Adrenal gland (tissue), 12 donors: ENCODE measurements around the gene HOXC9. TPM values are rescaled to one million over a fixed set of nuclear protein-coding genes. Genes with fewer than 3 reads are reported as not detected.

ENCODE experiments used
- DNase-seq, 7 donors: peaks; one replicate each; pipeline ENCODE4 v3.0.0-alpha.2; 2019 to 2020
- H3K27ac ChIP-seq, 5 donors: fragments of 200-600 bp; sonication (generic) in 4 of 5; 1 replicate in 3 of 5; 2 replicates in 2 of 5; pipeline versions ENCODE4 v1.5.1 to v1.8.0; 2016 to 2020; ENCODE audit warnings: mild to moderate bottlenecking in 1 of 5
- H3K27me3 ChIP-seq: fragments of 200-600 bp; 2 replicates; pipeline ENCODE4 v1.8.0; 2021
- H3K36me3 ChIP-seq, 2 donors: fragments of 200-600 bp; replicated peaks in 1 of 2; 1 replicate in 1 of 2; 2 replicates in 1 of 2; pipeline versions ENCODE4 v1.5.1 to v1.8.0; 2018 to 2022
- H3K4me1 ChIP-seq, 2 donors: fragments of 200-600 bp; replicated peaks in 1 of 2; 1 replicate in 1 of 2; 2 replicates in 1 of 2; pipeline versions ENCODE4 v1.5.1 to v1.8.0; 2018 to 2021
- H3K4me3 ChIP-seq, 4 donors: fragments of 200-600 bp; sonication (generic) in 3 of 4; one replicate each; pipeline ENCODE4 v1.5.1; 2016 to 2018
- H3K9me3 ChIP-seq, 3 donors: fragments of 200-600 bp; sonication (generic) in 1 of 3; replicated peaks in 1 of 3; 1 replicate in 2 of 3; 2 replicates in 1 of 3; pipeline versions ENCODE4 v1.5.1 to v1.8.0; 2016 to 2021
- POLR2A ChIP-seq, 2 donors: fragments of 450-650 bp; IDR thresholded peaks; one replicate each; pipeline ENCODE4 v1.6.1; 2017; ENCODE audit warnings: antibody characterized with exemption in 2 of 2, mild to moderate bottlenecking in 2 of 2, moderate library complexity in 1 of 2
- WGBS, 4 donors: extraction: QIAGEN DNeasy Blood & Tissue Kit in 2 of 4; methylation state at CpG; one replicate each; pipeline versions ENCODE4 v1.1.5 to v1.1.7; 2013 to 2017; 5-methylcytosine and 5-hydroxymethylcytosine counted together
- intact Hi-C, 2 donors: fragments of 100-400 bp; cut with DNase I; formaldehyde crosslinking; loops; one replicate each; pipeline versions ENCODE4 v1.14.1 to v1.15.0; 2022 to 2023
- polyA plus RNA-seq, 3 donors: library from polyadenylated mRNA; stranded (reverse); fragments of 200-250 nt in 2 of 3; fragments of 350-450 nt in 1 of 3; fragmentation: Illumina TruSeq in 1 of 3; extraction: RNeasy Lipid Tissue Mini Kit (QIAGEN cat#74804) in 1 of 3; gene quantifications; one replicate each; pipeline ENCODE4 v1.2.3, GENCODE V29; 2013 to 2014
- total RNA-seq, 9 donors: library from RNA; depleted of rRNA in 4 of 9; stranded (reverse); fragments of >200 nt in 4 of 9; fragments of 120-200 nt in 1 of 9; fragmentation: NEBNext Ultra II Directional in 1 of 9; extraction: Animal tissue kit (Norgen Biotek cat#: 25700) in 1 of 9; gene quantifications; one replicate each; pipeline versions ENCODE4 v1.1.0 to v1.2.4, GENCODE V29; 2013 to 2023
- TF ChIP-seq, protein P1 (sequence below), 6 experiments: fragments of 450-650 bp in 4 of 6; fragments of 200-600 bp in 2 of 6; sonication (generic) in 1 of 6; IDR thresholded peaks; 1 replicate in 5 of 6; 2 replicates in 1 of 6; pipeline versions ENCODE4 v1.5.1 to v1.8.0; 2016 to 2021; ENCODE audit warnings: antibody characterized with exemption in 6 of 6, mild to moderate bottlenecking in 2 of 6, moderate library complexity in 1 of 6
- donor health status: healthy with polysubstance abuse.
- donor health status: Bipolar disorder and iron deficiency.
- donor health status: DM: yes; HTN: yes; CAD: no.
- donor health status: DM: no; HTN: no; CAD: no.
- donor health status: DM: no; HTN: no; CAD: no.
- donor health status: DM: yes; HTN: yes; CAD: no.

Gene HOXC9
- total and polyA plus RNA-seq, 12 donors = 1.2 to 12.1 (median 3.0) TPM; not detected in 1

DNA sequence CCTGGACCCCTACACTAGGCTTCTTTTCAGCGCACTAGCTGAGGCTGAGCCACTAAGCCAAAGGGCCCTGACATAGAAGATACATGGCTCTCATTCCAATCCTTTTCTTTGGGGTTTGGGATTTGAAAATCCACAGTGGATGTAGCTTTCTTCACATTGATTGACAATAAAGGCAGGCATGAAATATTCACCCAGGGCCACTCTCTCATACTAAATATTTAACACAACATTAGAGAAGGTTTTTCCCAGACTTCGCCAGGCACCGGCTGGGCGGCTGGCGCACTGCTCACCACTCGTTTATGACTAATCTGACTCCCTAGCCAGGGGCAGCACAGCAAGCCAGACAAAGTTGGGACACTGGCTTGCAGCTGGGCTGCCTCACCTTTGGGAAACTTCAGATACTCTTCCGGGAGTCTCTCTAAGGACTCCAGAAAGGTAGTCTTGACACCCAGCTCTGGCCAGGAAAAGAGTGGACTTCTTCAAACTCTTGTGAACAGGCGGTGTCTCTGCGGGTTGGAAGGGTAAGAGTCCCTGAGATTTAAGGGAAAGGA lies 27.7 kb upstream of the HOXC9 start:
- H3K27me3 ChIP-seq = peaks cover 93% of the 10 kb centered on the region

DNA sequence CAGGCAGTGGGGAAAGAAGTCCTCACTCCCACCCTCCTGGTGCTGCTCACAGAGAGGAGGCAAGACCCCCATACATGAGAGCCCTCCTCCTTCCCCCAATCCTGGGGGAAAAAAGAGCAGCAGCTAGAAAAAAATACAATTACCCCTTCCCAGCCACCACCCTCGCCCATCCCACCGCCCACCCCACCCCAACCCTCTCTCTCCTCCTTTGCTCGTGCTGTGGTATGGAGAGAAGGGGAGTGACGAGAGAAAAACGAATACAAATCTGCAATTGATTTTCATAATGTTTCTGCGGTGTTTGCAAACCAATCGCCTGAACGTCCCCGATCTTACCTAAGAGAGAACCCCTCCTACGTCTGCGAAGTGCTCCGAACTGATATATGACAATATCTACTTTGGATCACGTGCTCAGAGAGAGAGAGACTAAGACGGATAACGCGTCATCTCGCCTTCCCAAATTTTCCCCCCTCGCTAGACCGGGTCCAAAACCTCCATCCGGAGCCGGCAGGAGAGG lies 27.2 kb upstream of the HOXC9 start, which contains the start of gene HOXC11:
Gene HOXC11, plus strand, starts transcription at position 405 of the 514 bp plus-strand sequence. CDS start 116 bp downstream, outside the sequence.
- peak within 1 kb of the TSS in 1 of 4 donors; percentile 47 for H3K4me3 ChIP-seq
- WGBS, 4 donors = 6 to 10% (median 10%) methylated on average over 18 to 21 of the region's 21 CpGs
- H3K27ac ChIP-seq = no peak within 1 kb of the TSS
- H3K4me1 ChIP-seq = peaks cover 9 to 19% of the 10 kb centered on the region in 2 donors
- DNase-seq = no peak
- H3K27me3 ChIP-seq = peaks cover 93% of the 10 kb centered on the region
- intact Hi-C loops = no loop called here
- H3K9me3 ChIP-seq = no peaks in the 10 kb centered on the region
- TF ChIP-seq, protein P1, sequence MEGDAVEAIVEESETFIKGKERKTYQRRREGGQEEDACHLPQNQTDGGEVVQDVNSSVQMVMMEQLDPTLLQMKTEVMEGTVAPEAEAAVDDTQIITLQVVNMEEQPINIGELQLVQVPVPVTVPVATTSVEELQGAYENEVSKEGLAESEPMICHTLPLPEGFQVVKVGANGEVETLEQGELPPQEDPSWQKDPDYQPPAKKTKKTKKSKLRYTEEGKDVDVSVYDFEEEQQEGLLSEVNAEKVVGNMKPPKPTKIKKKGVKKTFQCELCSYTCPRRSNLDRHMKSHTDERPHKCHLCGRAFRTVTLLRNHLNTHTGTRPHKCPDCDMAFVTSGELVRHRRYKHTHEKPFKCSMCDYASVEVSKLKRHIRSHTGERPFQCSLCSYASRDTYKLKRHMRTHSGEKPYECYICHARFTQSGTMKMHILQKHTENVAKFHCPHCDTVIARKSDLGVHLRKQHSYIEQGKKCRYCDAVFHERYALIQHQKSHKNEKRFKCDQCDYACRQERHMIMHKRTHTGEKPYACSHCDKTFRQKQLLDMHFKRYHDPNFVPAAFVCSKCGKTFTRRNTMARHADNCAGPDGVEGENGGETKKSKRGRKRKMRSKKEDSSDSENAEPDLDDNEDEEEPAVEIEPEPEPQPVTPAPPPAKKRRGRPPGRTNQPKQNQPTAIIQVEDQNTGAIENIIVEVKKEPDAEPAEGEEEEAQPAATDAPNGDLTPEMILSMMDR (IDR thresholded peaks at IDR 0.05) = no peak
- no peak for TF ChIP-seq POLR2A (IDR thresholded peaks at IDR 0.05)
- H3K36me3 ChIP-seq = no peaks in the 10 kb centered on the region

More for the DNA sequence above, 27.7 kb upstream of the HOXC9 start:
- no peaks in the 10 kb centered on the region for H3K36me3 ChIP-seq
- no peak overlapping the region for H3K4me3 ChIP-seq
- no peaks in the 10 kb centered on the region for H3K9me3 ChIP-seq
- peaks cover 9 to 19% of the 10 kb centered on the region in 2 donors for H3K4me1 ChIP-seq
- no peak overlapping the region for H3K27ac ChIP-seq
- TF ChIP-seq, protein P1 (IDR thresholded peaks at IDR 0.05) = no peak
- no peak for TF ChIP-seq POLR2A (IDR thresholded peaks at IDR 0.05)
- DNase-seq = no peak
- WGBS, 4 donors = 21 to 36% (median 24%) methylated on average over 9 of the region's 9 CpGs
- intact Hi-C loops = no loop called here

DNA sequence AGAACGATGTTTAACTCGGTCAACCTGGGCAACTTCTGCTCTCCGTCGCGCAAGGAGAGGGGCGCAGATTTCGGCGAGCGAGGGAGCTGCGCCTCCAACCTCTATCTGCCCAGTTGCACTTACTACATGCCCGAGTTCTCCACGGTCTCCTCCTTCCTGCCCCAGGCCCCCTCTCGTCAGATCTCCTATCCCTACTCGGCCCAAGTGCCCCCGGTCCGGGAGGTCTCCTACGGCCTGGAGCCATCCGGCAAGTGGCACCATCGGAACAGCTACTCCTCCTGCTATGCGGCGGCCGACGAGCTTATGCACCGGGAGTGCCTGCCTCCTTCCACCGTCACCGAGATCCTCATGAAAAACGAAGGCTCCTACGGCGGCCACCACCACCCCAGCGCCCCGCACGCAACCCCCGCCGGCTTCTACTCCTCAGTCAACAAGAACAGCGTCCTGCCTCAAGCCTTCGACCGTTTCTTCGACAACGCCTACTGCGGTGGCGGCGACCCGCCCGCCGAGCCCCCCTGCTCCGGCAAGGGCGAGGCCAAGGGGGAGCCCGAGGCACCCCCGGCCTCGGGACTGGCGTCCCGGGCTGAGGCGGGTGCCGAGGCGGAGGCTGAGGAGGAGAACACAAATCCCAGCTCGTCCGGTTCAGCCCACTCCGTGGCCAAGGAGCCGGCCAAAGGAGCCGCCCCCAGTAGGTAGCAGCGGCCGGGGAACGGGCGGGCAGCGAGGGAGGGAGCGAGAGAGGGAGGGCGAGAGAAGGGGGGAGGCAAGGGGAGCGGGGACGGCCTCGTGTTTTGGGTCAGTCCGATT lies 26.5 kb upstream of the HOXC9 start:
- DNase-seq = no peak
- H3K27me3 ChIP-seq = peaks cover 90% of the 10 kb centered on the region
- no peak overlapping the region for H3K27ac ChIP-seq
- TF ChIP-seq POLR2A (IDR thresholded peaks at IDR 0.05) = no peak
- TF ChIP-seq, protein P1 (IDR thresholded peaks at IDR 0.05) = no peak
- H3K4me1 ChIP-seq = peaks cover 9 to 19% of the 10 kb centered on the region in 2 donors
- 4 to 6% (median 5%) methylated on average over 33 to 71 of the region's 71 CpGs for WGBS, 4 donors
- no peaks in the 10 kb centered on the region for H3K9me3 ChIP-seq
- no peaks in the 10 kb centered on the region for H3K36me3 ChIP-seq
- intact Hi-C loops = no loop called here
- peak overlapping the region in 1 of 4 donors; percentile 47 for H3K4me3 ChIP-seq
